Ishikawa (cell line): ENCODE measurements around the gene PSD2.
A peak's percentile ranks its signal among the peaks of the same experiment; 100 is the strongest.

Source experiments
- CEBPB ChIP-seq: IDR thresholded peaks from 2 replicates; pipeline ENCODE4 v1.6.1; 2012
- CREB1 ChIP-seq: IDR thresholded peaks from 2 replicates; pipeline ENCODE4 v1.6.1; 2012; ENCODE audit warnings: low read depth
- EGR1 ChIP-seq: IDR thresholded peaks from 2 replicates; pipeline ENCODE4 v1.6.1; 2012
- EP300 ChIP-seq: IDR thresholded peaks from 2 replicates; pipeline ENCODE4 v1.6.1; 2012; ENCODE audit warnings: borderline replicate concordance
- FOXM1 ChIP-seq: IDR thresholded peaks from 2 replicates; pipeline ENCODE4 v1.6.1; 2012; ENCODE audit warnings: low read depth, borderline replicate concordance
- NFIC ChIP-seq: IDR thresholded peaks from 2 replicates; pipeline ENCODE4 v1.6.1; 2012
- RAD21 ChIP-seq: IDR thresholded peaks from 2 replicates; pipeline ENCODE4 v1.6.1; 2012; ENCODE audit warnings: low read depth
- TAF1 ChIP-seq: IDR thresholded peaks from 2 replicates; pipeline ENCODE4 v1.6.1; 2012; ENCODE audit warnings: low read depth, mild to moderate bottlenecking
- TCF12 ChIP-seq: IDR thresholded peaks from 2 replicates; pipeline ENCODE4 v1.6.1; 2012; ENCODE audit warnings: low read depth
- TEAD4 ChIP-seq: IDR thresholded peaks from 2 replicates; pipeline ENCODE4 v1.6.1; 2012
- YY1 ChIP-seq: IDR thresholded peaks from 2 replicates; pipeline ENCODE4 v1.6.1; 2012; ENCODE audit warnings: low read depth
- ZBTB7A ChIP-seq: IDR thresholded peaks from 2 replicates; pipeline ENCODE4 v1.6.1; 2012; ENCODE audit warnings: low read depth
- TF ChIP-seq, protein P1 (sequence below): IDR thresholded peaks from 2 replicates; pipeline ENCODE4 v1.6.1; 2012
- TF ChIP-seq, protein P2 (sequence below): IDR thresholded peaks from 2 replicates; pipeline ENCODE4 v1.6.1; 2012; ENCODE audit warnings: low read depth, mild to moderate bottlenecking
- TF ChIP-seq, protein P3 (sequence below): IDR thresholded peaks from 2 replicates; pipeline ENCODE4 v1.6.1; 2012

Gene PSD2

DNA sequence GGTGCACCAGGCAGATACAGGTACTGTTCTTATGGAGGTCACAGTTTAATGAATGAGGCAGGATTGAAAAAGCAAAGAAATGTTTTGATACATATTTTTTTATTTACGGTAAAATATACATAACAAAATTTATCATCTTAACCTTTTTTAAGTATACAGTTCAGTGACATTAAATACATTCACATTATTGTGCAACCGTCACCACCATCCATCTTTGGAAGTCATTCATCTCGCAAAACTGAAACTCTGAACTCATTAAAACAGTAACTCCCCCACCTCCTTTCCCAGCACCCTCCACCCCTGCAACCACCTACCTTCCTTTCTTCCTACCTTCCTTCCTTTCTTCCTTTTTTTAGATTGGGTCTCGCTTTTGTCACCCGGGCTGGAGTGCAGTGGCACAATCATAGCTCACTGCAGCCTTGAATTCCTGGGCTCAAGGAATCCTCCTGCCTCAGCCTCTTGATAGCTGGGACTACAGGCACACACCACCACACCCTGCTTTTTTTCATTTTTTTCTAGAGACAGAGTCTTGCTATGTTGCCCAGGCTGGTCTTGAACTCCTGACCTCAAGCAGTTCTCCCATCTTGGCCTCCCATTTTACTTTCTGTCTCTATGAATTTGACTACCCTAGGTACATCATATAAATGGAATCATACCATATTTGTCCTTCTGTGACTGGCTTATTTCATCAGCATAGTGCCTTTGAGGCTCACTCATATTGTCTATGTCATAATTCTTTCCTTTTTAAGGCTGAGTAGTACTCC, 22.5 kb upstream of the PSD2 start:
- TF ChIP-seq, protein P1, sequence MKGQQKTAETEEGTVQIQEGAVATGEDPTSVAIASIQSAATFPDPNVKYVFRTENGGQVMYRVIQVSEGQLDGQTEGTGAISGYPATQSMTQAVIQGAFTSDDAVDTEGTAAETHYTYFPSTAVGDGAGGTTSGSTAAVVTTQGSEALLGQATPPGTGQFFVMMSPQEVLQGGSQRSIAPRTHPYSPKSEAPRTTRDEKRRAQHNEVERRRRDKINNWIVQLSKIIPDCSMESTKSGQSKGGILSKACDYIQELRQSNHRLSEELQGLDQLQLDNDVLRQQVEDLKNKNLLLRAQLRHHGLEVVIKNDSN: no peak
- TF ChIP-seq RAD21 (no peak), ZBTB7A (no peak), YY1 (no peak), TAF1 (no peak), NFIC (no peak), FOXM1 (no peak), CEBPB (no peak)
- TF ChIP-seq, protein P2, sequence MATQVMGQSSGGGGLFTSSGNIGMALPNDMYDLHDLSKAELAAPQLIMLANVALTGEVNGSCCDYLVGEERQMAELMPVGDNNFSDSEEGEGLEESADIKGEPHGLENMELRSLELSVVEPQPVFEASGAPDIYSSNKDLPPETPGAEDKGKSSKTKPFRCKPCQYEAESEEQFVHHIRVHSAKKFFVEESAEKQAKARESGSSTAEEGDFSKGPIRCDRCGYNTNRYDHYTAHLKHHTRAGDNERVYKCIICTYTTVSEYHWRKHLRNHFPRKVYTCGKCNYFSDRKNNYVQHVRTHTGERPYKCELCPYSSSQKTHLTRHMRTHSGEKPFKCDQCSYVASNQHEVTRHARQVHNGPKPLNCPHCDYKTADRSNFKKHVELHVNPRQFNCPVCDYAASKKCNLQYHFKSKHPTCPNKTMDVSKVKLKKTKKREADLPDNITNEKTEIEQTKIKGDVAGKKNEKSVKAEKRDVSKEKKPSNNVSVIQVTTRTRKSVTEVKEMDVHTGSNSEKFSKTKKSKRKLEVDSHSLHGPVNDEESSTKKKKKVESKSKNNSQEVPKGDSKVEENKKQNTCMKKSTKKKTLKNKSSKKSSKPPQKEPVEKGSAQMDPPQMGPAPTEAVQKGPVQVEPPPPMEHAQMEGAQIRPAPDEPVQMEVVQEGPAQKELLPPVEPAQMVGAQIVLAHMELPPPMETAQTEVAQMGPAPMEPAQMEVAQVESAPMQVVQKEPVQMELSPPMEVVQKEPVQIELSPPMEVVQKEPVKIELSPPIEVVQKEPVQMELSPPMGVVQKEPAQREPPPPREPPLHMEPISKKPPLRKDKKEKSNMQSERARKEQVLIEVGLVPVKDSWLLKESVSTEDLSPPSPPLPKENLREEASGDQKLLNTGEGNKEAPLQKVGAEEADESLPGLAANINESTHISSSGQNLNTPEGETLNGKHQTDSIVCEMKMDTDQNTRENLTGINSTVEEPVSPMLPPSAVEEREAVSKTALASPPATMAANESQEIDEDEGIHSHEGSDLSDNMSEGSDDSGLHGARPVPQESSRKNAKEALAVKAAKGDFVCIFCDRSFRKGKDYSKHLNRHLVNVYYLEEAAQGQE: no peak
- TF ChIP-seq, protein P3, sequence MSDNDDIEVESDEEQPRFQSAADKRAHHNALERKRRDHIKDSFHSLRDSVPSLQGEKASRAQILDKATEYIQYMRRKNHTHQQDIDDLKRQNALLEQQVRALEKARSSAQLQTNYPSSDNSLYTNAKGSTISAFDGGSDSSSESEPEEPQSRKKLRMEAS: no peak

DNA sequence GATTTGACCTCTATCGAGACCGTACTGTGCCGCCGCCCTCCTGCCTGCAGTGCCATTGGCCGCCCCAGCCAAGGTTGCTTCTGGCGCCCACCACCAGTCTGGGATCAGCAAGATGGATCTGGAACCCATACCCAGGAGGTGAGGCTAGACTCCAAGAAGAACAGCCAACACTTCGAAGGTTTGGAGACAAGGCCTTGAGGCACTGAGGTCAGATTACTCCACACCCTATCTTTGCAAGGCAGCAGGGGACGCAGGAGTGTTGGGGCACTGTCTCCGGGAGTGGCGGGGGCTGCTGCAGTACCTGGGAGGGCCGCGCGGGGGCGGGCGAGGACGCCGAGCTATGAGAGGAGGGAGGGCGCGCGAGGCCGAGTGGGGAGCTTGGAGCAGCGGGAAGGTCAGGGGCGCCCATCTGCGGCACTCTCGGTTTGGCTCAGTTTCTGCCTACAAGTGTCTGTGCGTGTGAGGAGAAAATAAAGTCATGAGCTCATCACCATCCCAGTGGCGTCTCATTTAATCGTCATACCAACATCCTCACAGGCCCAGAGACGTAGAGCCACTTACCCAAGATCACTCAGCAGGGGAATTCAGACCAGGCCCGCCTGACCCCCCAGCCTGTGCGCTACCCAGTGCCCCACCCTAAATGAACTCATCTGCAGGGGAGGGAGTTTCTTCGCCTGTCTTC, 20.5 kb upstream of the PSD2 start:
- peak; percentile 55; the same call in 1 of the 2 replicates for TF ChIP-seq RAD21
- TF ChIP-seq YY1: no peak

DNA sequence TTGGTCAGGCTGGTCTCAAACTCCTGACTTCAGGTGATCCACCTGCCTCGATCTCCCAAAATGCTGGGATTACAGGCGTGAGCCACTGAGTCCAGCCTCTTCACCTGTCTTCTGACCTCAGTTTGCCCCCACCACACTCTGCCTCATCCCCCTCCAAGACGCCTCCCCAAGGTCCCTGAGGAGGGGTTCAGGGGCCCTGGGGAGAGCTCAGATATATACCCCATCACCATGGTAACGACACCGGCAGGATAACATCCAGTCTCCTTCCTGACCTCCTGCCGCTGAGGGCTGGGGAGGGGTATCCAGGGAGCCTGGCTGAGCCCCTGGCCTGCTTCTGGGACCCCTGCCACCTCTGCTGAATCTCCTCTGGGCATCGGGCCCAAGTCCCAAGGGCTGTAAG, 19.7 kb upstream of the PSD2 start:
- TF ChIP-seq RAD21: no peak
- TF ChIP-seq YY1: no peak
- no peak for TF ChIP-seq NFIC
- no peak for TF ChIP-seq TEAD4
- TF ChIP-seq FOXM1: no peak
- TF ChIP-seq, protein P2: no peak
- no peak for TF ChIP-seq TCF12
- TF ChIP-seq, protein P1: no peak
- TF ChIP-seq EGR1: no peak
- no peak for TF ChIP-seq CEBPB
- no peak for TF ChIP-seq ZBTB7A
- no peak for TF ChIP-seq TAF1
- no peak for TF ChIP-seq EP300
- no peak for TF ChIP-seq CREB1
- TF ChIP-seq, protein P3: no peak

DNA sequence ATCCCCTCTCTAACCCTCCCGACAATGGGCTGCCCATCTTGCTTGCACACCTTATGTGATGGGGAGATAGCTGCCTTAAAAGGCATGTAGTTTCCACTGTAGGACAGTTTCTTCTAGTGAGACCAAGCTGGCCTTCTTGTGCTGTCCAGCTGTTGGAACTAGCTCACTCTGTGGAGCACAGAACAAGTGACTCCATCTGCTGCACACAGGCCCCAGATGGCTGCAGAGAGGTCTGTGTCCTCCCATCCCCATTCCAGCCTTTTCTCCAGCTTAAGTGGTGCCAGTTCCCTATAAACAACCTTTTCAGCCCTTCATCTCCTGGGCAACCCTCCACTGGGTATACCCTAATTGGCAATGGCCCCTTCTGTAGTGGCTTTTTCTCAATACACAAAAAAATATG, 18.7 kb upstream of the PSD2 start:
- TF ChIP-seq EGR1 (no peak), RAD21 (no peak), TCF12 (no peak), NFIC (no peak), TEAD4 (no peak), CREB1 (no peak)
- TF ChIP-seq, protein P3: no peak
- TF ChIP-seq, protein P2: no peak
